Liver (tissue), 9 donors: ENCODE results near the gene TBC1D16. TPM values are rescaled to one million over a fixed set of nuclear protein-coding genes. Genes with fewer than 3 reads are reported as not detected.

Source experiments
- DNase-seq: peaks from one replicate; pipeline ENCODE4 v3.0.0-alpha.2; 2017; ENCODE audit warnings: low spot score
- H3K27ac ChIP-seq, 2 donors: one replicate each; pipeline ENCODE4 v1.7.0; 2013; ENCODE audit warnings: inconsistent platforms in 2 of 2, low read length in 2 of 2, control low read depth in 1 of 2, low read depth in 1 of 2, mild to moderate bottlenecking in 1 of 2
- H3K27me3 ChIP-seq, 4 donors: one replicate each; pipeline versions ENCODE4 v1.6.1 to v1.7.0; 2013; ENCODE audit warnings: low read length in 3 of 4, inconsistent platforms in 1 of 4, mild to moderate bottlenecking in 1 of 4, moderate library complexity in 1 of 4; ENCODE audit not compliant: control insufficient read depth in 4 of 4, insufficient read depth in 4 of 4
- H3K36me3 ChIP-seq, 4 donors: one replicate each; pipeline versions ENCODE4 v1.6.1 to v1.7.0; 2013; ENCODE audit warnings: low read length in 3 of 4, mild to moderate bottlenecking in 3 of 4, low read depth in 1 of 4, moderate library complexity in 1 of 4; ENCODE audit not compliant: control insufficient read depth in 4 of 4, insufficient read depth in 3 of 4
- H3K4me1 ChIP-seq, 4 donors: one replicate each; pipeline versions ENCODE4 v1.6.1 to v1.7.0; 2013; ENCODE audit warnings: low read length in 3 of 4, mild to moderate bottlenecking in 3 of 4, moderate library complexity in 1 of 4; ENCODE audit not compliant: control insufficient read depth in 4 of 4, insufficient read depth in 4 of 4
- H3K4me3 ChIP-seq, 3 donors: one replicate each; pipeline versions ENCODE4 v1.6.1 to v1.7.0; 2013; ENCODE audit warnings: low read length in 3 of 3, control low read depth in 1 of 3, low read depth in 1 of 3, mild to moderate bottlenecking in 1 of 3
- H3K9ac ChIP-seq, 2 donors: one replicate each; pipeline ENCODE4 v1.7.0; 2013; ENCODE audit warnings: low read length in 2 of 2, mild to moderate bottlenecking in 2 of 2, moderate library complexity in 2 of 2, control low read depth in 1 of 2, low read depth in 1 of 2
- H3K9me3 ChIP-seq, 4 donors: one replicate each; pipeline versions ENCODE4 v1.6.1 to v1.7.0; 2013; ENCODE audit warnings: low read length in 3 of 4; ENCODE audit not compliant: control insufficient read depth in 4 of 4
- CTCF ChIP-seq: fragments of 150-350 bp; IDR thresholded peaks from 2 replicates; pipeline ENCODE4 v1.5.1; 2017; ENCODE audit warnings: improper control_type of control experiment, low read depth, low read length; ENCODE audit not compliant: missing input control
- EGR1 ChIP-seq, 2 donors: IDR thresholded peaks; 2 replicates each; pipeline ENCODE4 v1.6.1; 2016 to 2018; ENCODE audit warnings: antibody characterized with exemption in 2 of 2, low read depth in 2 of 2
- FOXA1 ChIP-seq: IDR thresholded peaks from 2 replicates; pipeline ENCODE4 v1.6.1; 2016; ENCODE audit warnings: antibody characterized with exemption
- FOXA2 ChIP-seq: IDR thresholded peaks from 2 replicates; pipeline ENCODE4 v1.6.1; 2016; ENCODE audit warnings: antibody characterized with exemption
- GABPA ChIP-seq, 2 donors: IDR thresholded peaks in 1 of 2; conservative IDR thresholded peaks in 1 of 2; 2 replicates each; pipeline ENCODE4 v1.6.1; 2016; ENCODE audit warnings: antibody characterized with exemption in 2 of 2, mild to moderate bottlenecking in 1 of 2, moderate library complexity in 1 of 2
- HNF4A ChIP-seq, 2 donors: conservative IDR thresholded peaks; 2 replicates each; pipeline ENCODE4 v1.6.1; 2016; ENCODE audit warnings: antibody characterized with exemption in 2 of 2, mild to moderate bottlenecking in 2 of 2
- HNF4G ChIP-seq: IDR thresholded peaks from 2 replicates; pipeline ENCODE4 v1.6.1; 2016; ENCODE audit warnings: antibody characterized with exemption
- JUND ChIP-seq, 2 donors: IDR thresholded peaks; 2 replicates each; pipeline ENCODE4 v1.6.1; 2016; ENCODE audit warnings: antibody characterized with exemption in 2 of 2
- MAX ChIP-seq: IDR thresholded peaks from 2 replicates; pipeline ENCODE4 v1.6.1; 2016; ENCODE audit warnings: antibody characterized with exemption
- NR2F2 ChIP-seq: IDR thresholded peaks from 2 replicates; pipeline ENCODE4 v1.6.1; 2016; ENCODE audit warnings: antibody characterized with exemption
- RAD21 ChIP-seq, 2 donors: IDR thresholded peaks; 2 replicates each; pipeline ENCODE4 v1.6.1; 2016; ENCODE audit warnings: antibody characterized with exemption in 2 of 2, mild to moderate bottlenecking in 2 of 2
- RXRA ChIP-seq, 2 donors: IDR thresholded peaks; 2 replicates each; pipeline ENCODE4 v1.6.1; 2017 to 2018; ENCODE audit warnings: antibody characterized with exemption in 2 of 2, mild to moderate bottlenecking in 1 of 2
- SP1 ChIP-seq: IDR thresholded peaks from 2 replicates; pipeline ENCODE4 v1.6.1; 2018; ENCODE audit warnings: antibody characterized with exemption, mild to moderate bottlenecking
- TAF1 ChIP-seq: conservative IDR thresholded peaks from 2 replicates; pipeline ENCODE4 v1.6.1; 2016; ENCODE audit warnings: antibody characterized with exemption, mild to moderate bottlenecking
- YY1 ChIP-seq: IDR thresholded peaks from 2 replicates; pipeline ENCODE4 v1.6.1; 2016; ENCODE audit warnings: antibody characterized with exemption, mild to moderate bottlenecking
- WGBS: extraction: QIAGEN DNeasy Blood & Tissue Kit; methylation state at CpG from one replicate; pipeline ENCODE4 v1.1.7; 2013; 5-methylcytosine and 5-hydroxymethylcytosine counted together
- polyA plus RNA-seq, 2 donors: library from polyadenylated mRNA; stranded (reverse) in 1 of 2; unstranded in 1 of 2; fragments of 200-250 nt in 1 of 2; fragments of >200 nt in 1 of 2; fragmentation: Nextera tagmentation in 1 of 2; extraction: Ambion mirVana in 1 of 2; gene quantifications; one replicate each; pipeline versions ENCODE4 v1.2.1 to v1.2.3, GENCODE V29; 2013 to 2015
- total RNA-seq, 2 donors: library from RNA; depleted of rRNA; stranded (reverse); fragments of >200 nt; gene quantifications; one replicate each; pipeline ENCODE4 v1.2.3, GENCODE V29; 2014
- TF ChIP-seq, protein P1 (sequence below): IDR thresholded peaks from 2 replicates; pipeline ENCODE4 v1.6.1; 2016; ENCODE audit warnings: antibody characterized with exemption, mild to moderate bottlenecking
- TF ChIP-seq, protein P2 (sequence below): IDR thresholded peaks from 2 replicates; pipeline ENCODE4 v1.6.1; 2016; ENCODE audit warnings: antibody characterized with exemption
- donor health status: healthy.
- donor health status: healthy.
- donor health status: healthy.
- donor health status: healthy.
- donor health status: healthy.

Gene TBC1D16
- total and polyA plus RNA-seq, 4 donors, result 3.4 to 29.5 (median 4.7) TPM

GRCh38 chr17:79944821-79945391, 90.8 kb downstream of the TBC1D16 start:
- no peak overlapping the region for H3K27ac ChIP-seq
- H3K27me3 ChIP-seq, result no peaks in the 10 kb centered on the region
- peaks cover 0 to 2% (median 0%) of the 10 kb centered on the region in 4 donors for H3K4me1 ChIP-seq
- H3K4me3 ChIP-seq, result no peak overlapping the region
- no peak overlapping the region for H3K9ac ChIP-seq
- H3K9me3 ChIP-seq, result no peaks in the 10 kb centered on the region
- TF ChIP-seq MAX, result no peak
- no peak for TF ChIP-seq CTCF
- no peak for TF ChIP-seq FOXA1
- TF ChIP-seq HNF4G, result no peak
- TF ChIP-seq HNF4A (conservative IDR thresholded peaks at IDR 0.05), result no peak
- TF ChIP-seq SP1, result no peak
- H3K36me3 ChIP-seq, result peaks cover 2 to 35% (median 9%) of the 10 kb centered on the region in 4 donors
- no peak for DNase-seq
- WGBS, result 97% methylated on average over 31 of the region's 31 CpGs

- no peak overlapping the region for H3K27ac ChIP-seq
- no peak overlapping the region for H3K4me3 ChIP-seq
- WGBS, result 97% methylated on average over 23 of the region's 23 CpGs
- TF ChIP-seq SP1 (no peak), HNF4G (no peak), FOXA1 (no peak), HNF4A (conservative IDR thresholded peaks at IDR 0.05) (no peak), FOXA2 (no peak), JUND (IDR thresholded peaks at IDR 0.05) (no peak), TAF1 (no peak), RXRA (IDR thresholded peaks at IDR 0.05) (no peak), GABPA (IDR thresholded peaks at IDR 0.05 in 1 of 2, conservative IDR thresholded peaks at IDR 0.05 in 1 of 2) (no peak), YY1 (no peak), CTCF (no peak), EGR1 (IDR thresholded peaks at IDR 0.05; ENCODE audit: low read depth in 2 of 2) (no peak), RAD21 (IDR thresholded peaks at IDR 0.05) (no peak), NR2F2 (no peak)
- TF ChIP-seq, protein P1, sequence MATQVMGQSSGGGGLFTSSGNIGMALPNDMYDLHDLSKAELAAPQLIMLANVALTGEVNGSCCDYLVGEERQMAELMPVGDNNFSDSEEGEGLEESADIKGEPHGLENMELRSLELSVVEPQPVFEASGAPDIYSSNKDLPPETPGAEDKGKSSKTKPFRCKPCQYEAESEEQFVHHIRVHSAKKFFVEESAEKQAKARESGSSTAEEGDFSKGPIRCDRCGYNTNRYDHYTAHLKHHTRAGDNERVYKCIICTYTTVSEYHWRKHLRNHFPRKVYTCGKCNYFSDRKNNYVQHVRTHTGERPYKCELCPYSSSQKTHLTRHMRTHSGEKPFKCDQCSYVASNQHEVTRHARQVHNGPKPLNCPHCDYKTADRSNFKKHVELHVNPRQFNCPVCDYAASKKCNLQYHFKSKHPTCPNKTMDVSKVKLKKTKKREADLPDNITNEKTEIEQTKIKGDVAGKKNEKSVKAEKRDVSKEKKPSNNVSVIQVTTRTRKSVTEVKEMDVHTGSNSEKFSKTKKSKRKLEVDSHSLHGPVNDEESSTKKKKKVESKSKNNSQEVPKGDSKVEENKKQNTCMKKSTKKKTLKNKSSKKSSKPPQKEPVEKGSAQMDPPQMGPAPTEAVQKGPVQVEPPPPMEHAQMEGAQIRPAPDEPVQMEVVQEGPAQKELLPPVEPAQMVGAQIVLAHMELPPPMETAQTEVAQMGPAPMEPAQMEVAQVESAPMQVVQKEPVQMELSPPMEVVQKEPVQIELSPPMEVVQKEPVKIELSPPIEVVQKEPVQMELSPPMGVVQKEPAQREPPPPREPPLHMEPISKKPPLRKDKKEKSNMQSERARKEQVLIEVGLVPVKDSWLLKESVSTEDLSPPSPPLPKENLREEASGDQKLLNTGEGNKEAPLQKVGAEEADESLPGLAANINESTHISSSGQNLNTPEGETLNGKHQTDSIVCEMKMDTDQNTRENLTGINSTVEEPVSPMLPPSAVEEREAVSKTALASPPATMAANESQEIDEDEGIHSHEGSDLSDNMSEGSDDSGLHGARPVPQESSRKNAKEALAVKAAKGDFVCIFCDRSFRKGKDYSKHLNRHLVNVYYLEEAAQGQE, result no peak
- TF ChIP-seq, protein P2, sequence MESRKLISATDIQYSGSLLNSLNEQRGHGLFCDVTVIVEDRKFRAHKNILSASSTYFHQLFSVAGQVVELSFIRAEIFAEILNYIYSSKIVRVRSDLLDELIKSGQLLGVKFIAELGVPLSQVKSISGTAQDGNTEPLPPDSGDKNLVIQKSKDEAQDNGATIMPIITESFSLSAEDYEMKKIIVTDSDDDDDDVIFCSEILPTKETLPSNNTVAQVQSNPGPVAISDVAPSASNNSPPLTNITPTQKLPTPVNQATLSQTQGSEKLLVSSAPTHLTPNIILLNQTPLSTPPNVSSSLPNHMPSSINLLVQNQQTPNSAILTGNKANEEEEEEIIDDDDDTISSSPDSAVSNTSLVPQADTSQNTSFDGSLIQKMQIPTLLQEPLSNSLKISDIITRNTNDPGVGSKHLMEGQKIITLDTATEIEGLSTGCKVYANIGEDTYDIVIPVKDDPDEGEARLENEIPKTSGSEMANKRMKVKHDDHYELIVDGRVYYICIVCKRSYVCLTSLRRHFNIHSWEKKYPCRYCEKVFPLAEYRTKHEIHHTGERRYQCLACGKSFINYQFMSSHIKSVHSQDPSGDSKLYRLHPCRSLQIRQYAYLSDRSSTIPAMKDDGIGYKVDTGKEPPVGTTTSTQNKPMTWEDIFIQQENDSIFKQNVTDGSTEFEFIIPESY, result no peak
- H3K9me3 ChIP-seq, result no peaks in the 10 kb centered on the region
- peaks cover 0 to 2% (median 0%) of the 10 kb centered on the region in 4 donors for H3K4me1 ChIP-seq
- no peaks in the 10 kb centered on the region for H3K27me3 ChIP-seq
- no peak overlapping the region for H3K9ac ChIP-seq
- H3K36me3 ChIP-seq, result peaks cover 3 to 35% (median 8%) of the 10 kb centered on the region in 4 donors
- no peak for DNase-seq
These were observed 91.3 kb downstream of the TBC1D16 start for GRCh38 chr17:79944251-79944812.
